ENCODE data around the gene KCNQ1OT1.

The KCNQ1OT1 gene

DNA sequence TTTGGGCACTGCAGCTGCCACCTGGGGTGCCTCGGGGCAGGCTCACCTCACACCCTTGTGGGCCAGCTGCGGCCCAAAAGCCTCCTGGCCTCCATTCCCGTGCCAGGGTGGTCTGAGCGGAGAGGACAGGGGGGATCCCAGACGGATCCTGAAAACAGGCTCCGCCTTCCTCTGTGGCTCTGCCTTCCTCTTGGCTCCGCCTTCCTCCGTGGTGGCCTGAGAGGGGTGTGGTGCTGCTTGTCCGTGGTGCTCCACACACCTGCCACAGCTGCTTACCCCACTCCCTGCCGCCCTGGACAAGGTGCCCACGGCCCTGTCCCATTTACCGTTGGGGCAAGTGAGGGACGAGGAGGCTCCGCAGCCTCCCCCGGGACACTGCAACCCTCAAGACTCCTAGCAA is 23.2 kb upstream of the KCNQ1OT1 start:
- FAIRE-seq (no peak), DNase-seq (ENCODE audit: insufficient read length, low spot score) (no peak)

DNA sequence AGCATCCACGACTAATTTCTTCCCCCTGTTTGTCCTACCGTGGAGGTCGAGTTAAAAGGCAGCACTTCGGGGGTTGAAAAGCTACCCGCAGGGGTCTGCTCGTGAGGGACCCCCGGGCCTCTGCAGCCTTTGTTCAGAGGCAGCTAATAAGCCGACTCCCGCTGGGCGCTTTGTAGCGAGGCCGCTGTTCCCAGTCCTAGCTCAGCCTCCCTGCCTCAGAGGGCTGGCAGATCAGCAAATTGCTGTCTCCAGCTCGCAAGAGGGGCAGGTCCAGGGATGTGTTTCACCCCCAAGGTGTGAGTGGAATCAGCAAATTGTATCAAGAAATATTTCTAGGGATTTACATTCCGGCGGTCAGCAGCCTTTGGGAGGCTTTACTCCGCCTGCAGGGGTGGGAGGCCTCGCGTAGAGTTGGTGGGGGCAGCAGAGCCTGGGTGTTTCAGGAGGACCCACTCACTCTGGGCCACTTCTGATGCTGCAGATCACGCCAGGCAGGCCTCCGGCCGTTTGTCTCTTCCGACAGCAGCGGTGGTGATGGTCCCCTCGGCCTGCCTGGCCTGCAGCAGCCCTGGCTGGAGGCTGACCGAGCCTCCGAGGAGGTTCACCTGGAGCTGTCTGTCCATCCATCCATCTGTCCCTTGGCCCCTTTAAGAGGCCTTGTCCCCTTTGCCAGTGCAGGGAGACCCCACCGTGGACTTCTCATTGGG is 21.6 kb upstream of the KCNQ1OT1 start:
- FAIRE-seq (no peak), DNase-seq (ENCODE audit: insufficient read length, low spot score) (no peak)

- no peak for DNase-seq (ENCODE audit: insufficient read length, low spot score)
- FAIRE-seq, result no peak
Observed at GRCh38 chr11:2719831-2720590, 20.2 kb upstream of the KCNQ1OT1 start.

GRCh38 chr11:2718817-2719438 is 19.1 kb upstream of the KCNQ1OT1 start:
- FAIRE-seq (no peak), DNase-seq (ENCODE audit: insufficient read length, low spot score) (no peak)

DNA sequence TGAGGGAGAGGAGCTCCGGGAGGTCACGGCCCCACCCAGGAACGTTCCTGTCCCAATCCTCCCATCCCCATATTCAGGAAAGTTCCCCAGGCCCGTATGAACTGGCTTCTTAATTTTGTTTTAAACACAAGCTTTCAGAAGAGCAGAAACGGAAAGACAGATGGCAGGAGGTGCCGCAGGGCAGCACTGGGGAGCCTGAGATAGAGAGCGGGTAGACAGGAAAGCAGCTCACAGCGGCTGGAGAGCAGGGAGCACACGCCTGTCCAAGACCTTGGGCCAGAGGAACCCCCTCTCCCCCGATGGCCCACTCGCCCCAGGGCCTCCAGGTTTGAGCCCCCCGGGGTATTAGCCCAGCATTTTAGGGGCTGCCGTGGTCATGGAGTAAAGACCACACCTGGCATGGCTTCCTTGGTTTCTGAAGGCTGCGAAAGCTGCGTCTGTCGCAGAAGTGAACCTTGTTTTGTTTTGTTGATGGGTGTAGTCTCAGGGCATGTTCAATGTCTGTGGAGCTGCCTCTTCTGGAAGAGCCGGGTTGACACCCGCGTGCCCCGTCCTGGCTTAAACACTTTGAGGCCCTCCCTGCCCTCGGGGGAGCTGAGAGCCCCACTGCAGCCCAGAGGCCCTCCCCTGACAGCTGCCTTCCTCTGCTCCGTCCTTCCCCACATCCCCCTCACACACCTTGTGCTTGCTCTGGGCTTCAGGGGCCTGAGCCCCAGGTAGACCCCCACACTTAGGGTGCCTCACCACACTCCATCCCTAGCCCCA is 17.9 kb upstream of the KCNQ1OT1 start:
- FAIRE-seq (no peak), DNase-seq (ENCODE audit: insufficient read length, low spot score) (no peak)

- DNase-seq (ENCODE audit: insufficient read length, low spot score) (no peak), FAIRE-seq (no peak)
Observed at GRCh38 chr11:2716376-2717095, 16.7 kb upstream of the KCNQ1OT1 start.

- no peak for FAIRE-seq
- DNase-seq (ENCODE audit: insufficient read length, low spot score), result no peak
Observed at GRCh38 chr11:2715716-2716350, 16.0 kb upstream of the KCNQ1OT1 start.

DNA sequence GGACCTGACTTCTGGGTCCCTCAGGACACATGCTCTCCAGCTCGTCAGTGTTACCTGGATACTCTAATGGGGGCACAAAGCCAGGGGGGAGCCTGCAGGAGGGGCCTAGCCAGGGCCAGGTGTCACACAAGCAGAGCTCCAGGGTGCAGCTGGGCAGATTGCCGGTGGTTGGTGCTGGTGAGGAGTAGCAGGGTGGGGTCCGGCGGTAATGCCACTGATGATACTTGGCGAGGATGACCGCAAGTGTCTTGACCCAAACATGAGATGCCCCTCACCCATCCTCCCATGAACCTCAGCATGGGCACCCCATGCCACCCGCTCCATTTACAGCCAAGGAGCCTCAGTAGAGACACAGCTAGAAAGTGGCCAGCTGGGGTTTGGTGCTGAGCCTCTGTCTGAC is 15.1 kb upstream of the KCNQ1OT1 start:
- no peak for FAIRE-seq
- no peak for DNase-seq (ENCODE audit: insufficient read length, low spot score)

GRCh38 chr11:2714463-2714800 is 14.6 kb upstream of the KCNQ1OT1 start:
- no peak for DNase-seq (ENCODE audit: insufficient read length, low spot score)
- no peak for FAIRE-seq

GRCh38 chr11:2713661-2714462 is 14.1 kb upstream of the KCNQ1OT1 start:
- DNase-seq (ENCODE audit: insufficient read length, low spot score), result no peak
- FAIRE-seq, result no peak

- DNase-seq (ENCODE audit: insufficient read length, low spot score), result no peak
- FAIRE-seq, result no peak
Observed at GRCh38 chr11:2713094-2713493, 13.3 kb upstream of the KCNQ1OT1 start.

GRCh38 chr11:2711161-2711560 is 11.4 kb upstream of the KCNQ1OT1 start:
- DNase-seq (ENCODE audit: insufficient read length, low spot score) (no peak), FAIRE-seq (no peak)

- no peak for FAIRE-seq
- no peak for DNase-seq (ENCODE audit: insufficient read length, low spot score)
Observed at GRCh38 chr11:2709429-2709828, 9.6 kb upstream of the KCNQ1OT1 start.

GRCh38 chr11:2708757-2709281 is 9.0 kb upstream of the KCNQ1OT1 start:
- no peak for DNase-seq (ENCODE audit: insufficient read length, low spot score)
- no peak for FAIRE-seq

DNA sequence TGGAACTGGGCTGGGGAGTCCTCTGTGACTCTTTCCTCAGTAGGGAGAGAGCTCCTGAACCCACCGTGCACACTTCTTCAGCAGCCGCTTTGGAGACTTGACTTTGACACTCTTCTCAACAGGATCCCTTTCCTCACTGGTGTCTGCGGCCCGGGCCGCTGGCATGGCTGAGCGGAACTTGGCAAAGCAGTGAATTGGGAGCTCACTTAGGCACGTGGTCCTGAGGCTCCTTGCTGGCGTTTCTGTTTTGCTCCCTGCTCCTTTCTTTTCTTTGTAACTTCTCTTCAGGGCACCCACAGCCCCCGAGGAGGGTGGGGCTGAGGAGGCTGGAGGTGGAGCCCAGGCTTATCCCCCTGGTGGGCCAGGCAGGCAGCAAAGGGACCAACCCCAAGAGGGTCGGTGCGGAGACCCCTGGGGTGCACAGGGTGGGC is 8.4 kb upstream of the KCNQ1OT1 start:
- no peak for DNase-seq (ENCODE audit: insufficient read length, low spot score)
- no peak for FAIRE-seq

DNA sequence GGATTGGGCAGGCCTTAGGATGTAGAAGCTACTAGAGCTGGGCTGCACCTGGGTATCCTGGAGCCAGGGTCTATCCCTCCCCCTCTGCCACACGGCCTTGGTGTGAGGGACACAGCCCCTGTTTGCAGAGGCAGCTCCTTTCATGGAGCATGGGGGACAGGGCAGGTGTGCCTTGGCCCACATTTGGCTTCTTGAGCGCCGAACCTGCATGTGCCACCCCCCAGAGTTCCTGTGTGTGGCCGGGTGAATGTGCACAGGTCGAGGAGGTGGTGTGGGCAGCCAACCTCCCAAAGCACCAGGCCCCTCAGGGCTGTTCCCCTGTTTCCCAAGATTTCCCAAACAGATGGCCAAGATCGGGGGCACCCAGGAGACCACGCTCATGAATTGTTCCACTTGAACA is 7.9 kb upstream of the KCNQ1OT1 start:
- no peak for FAIRE-seq
- no peak for DNase-seq (ENCODE audit: insufficient read length, low spot score)

- no peak for DNase-seq (ENCODE audit: insufficient read length, low spot score)
- no peak for FAIRE-seq
Observed at GRCh38 chr11:2706321-2706720, 6.5 kb upstream of the KCNQ1OT1 start.

GRCh38 chr11:2704896-2705606 is 5.3 kb upstream of the KCNQ1OT1 start:
- FAIRE-seq (no peak), DNase-seq (ENCODE audit: insufficient read length, low spot score) (no peak)

All from HTR-8/SVneo (cell line).